Neural cell (in vitro differentiated cells): ENCODE data around the gene CPEB2. TPM values are rescaled to one million over a fixed set of nuclear protein-coding genes. Genes with fewer than 3 reads are reported as not detected.
"Not testable (repeated sequence)": the region's sequence is repeated elsewhere in the genome, so short reads cannot be mapped to it uniquely, and the experiment has no call there.

Experiments used
- H2AFZ ChIP-seq: fragments of 200-600, 300-800 bp; sonication (generic), shearing (Covaris generic); 2 replicates; pipeline ENCODE4 v1.6.0; 2014; ENCODE audit warnings: low read depth, mild to moderate bottlenecking, antibody characterized with exemption, low read length, moderate library complexity
- H3F3A ChIP-seq: fragments of 200-600 bp; shearing (Covaris generic); 2 replicates; pipeline ENCODE4 v1.6.1; 2016; ENCODE audit warnings: mild to moderate bottlenecking, moderate library complexity, mixed read lengths, antibody characterized with exemption, low read length; ENCODE audit not compliant: insufficient read depth, poor library complexity, severe bottlenecking
- H3K27ac ChIP-seq: fragments of 200-600, 300-800 bp; sonication (generic), shearing (Covaris generic); 2 replicates; pipeline ENCODE4 v1.5.1; 2014; ENCODE audit warnings: mild to moderate bottlenecking, low read length, moderate library complexity
- H3K27me3 ChIP-seq: fragments of 300-800, 200-600 bp; sonication (generic), shearing (Covaris generic); 2 replicates; pipeline ENCODE4 v1.6.0; 2014; ENCODE audit warnings: mild to moderate bottlenecking, low read depth, low read length, moderate library complexity; ENCODE audit not compliant: insufficient read depth
- H3K36me3 ChIP-seq: fragments of 300-800, 200-600 bp; sonication (generic), shearing (Covaris generic); 2 replicates; pipeline ENCODE4 v1.5.1; 2014; ENCODE audit warnings: mild to moderate bottlenecking, antibody characterized with exemption, low read length, moderate library complexity; ENCODE audit not compliant: insufficient read depth
- H3K4me2 ChIP-seq: fragments of 300-800, 200-600 bp; sonication (generic), shearing (Covaris generic); 2 replicates; pipeline ENCODE4 v1.6.0; 2014; ENCODE audit warnings: mild to moderate bottlenecking, low read length
- H3K4me3 ChIP-seq: fragments of 300-800, 200-600 bp; sonication (generic), shearing (Covaris generic); 2 replicates; pipeline ENCODE4 v1.5.1; 2014; ENCODE audit warnings: mild to moderate bottlenecking, low read length, moderate library complexity
- H3K79me2 ChIP-seq: fragments of 200-600 bp; shearing (Covaris generic); replicated peaks from 2 replicates; pipeline ENCODE4 v1.6.0; 2014; ENCODE audit warnings: mild to moderate bottlenecking, low read length, moderate library complexity; ENCODE audit not compliant: insufficient read depth
- H3K9ac ChIP-seq: fragments of 300-800, 200-600 bp; sonication (generic), shearing (Covaris generic); 2 replicates; pipeline ENCODE4 v1.6.1; 2016; ENCODE audit warnings: mild to moderate bottlenecking, low read length, mixed read lengths
- H3K9me2 ChIP-seq: fragments of 200-600 bp; shearing (Covaris generic); 2 replicates; pipeline ENCODE4 v1.6.1; 2016; ENCODE audit warnings: mild to moderate bottlenecking, low read length, mixed read lengths; ENCODE audit not compliant: insufficient read depth
- H3K9me3 ChIP-seq: fragments of 200-600, 300-800 bp; sonication (generic), shearing (Covaris generic); 2 replicates; pipeline ENCODE4 v1.6.1; 2016; ENCODE audit warnings: mild to moderate bottlenecking, mixed run types, low read length, moderate library complexity, mixed read lengths
- H4K20me1 ChIP-seq: fragments of 200-600 bp; shearing (Covaris generic); 2 replicates; pipeline ENCODE4 v1.6.1; 2016; ENCODE audit warnings: mild to moderate bottlenecking, mixed run types; ENCODE audit not compliant: insufficient read depth
- CTCF ChIP-seq: fragments of 450-650 bp; IDR thresholded peaks from 2 replicates; pipeline ENCODE4 v1.5.1; 2014; ENCODE audit warnings: antibody characterized with exemption, mild to moderate bottlenecking, moderate library complexity; ENCODE audit not compliant: poor library complexity, severe bottlenecking
- EP300 ChIP-seq: fragments of 450-650 bp; conservative IDR thresholded peaks from 2 replicates; pipeline ENCODE4 v1.6.1; 2014; ENCODE audit warnings: antibody characterized with exemption, mild to moderate bottlenecking, moderate library complexity; ENCODE audit not compliant: poor library complexity, severe bottlenecking
- EZH2 ChIP-seq: fragments of 200-600, 300-800 bp; shearing (Covaris generic), sonication (generic); IDR thresholded peaks from 2 replicates; pipeline ENCODE4 v1.6.1; 2014; ENCODE audit warnings: antibody characterized with exemption, low read length, borderline replicate concordance, mild to moderate bottlenecking; ENCODE audit not compliant: insufficient read depth, poor library complexity, severe bottlenecking
- MXI1 ChIP-seq: fragments of 450-650 bp; conservative IDR thresholded peaks from 2 replicates; pipeline ENCODE4 v1.6.1; 2014; ENCODE audit warnings: antibody characterized with exemption, mild to moderate bottlenecking; ENCODE audit not compliant: poor library complexity, severe bottlenecking
- POLR2AphosphoS5 ChIP-seq: IDR thresholded peaks from 2 replicates; pipeline ENCODE4 v1.6.1; 2012
- RAD21 ChIP-seq: fragments of 450-650 bp; conservative IDR thresholded peaks from 2 replicates; pipeline ENCODE4 v1.6.1; 2014; ENCODE audit warnings: antibody characterized with exemption, mild to moderate bottlenecking, moderate library complexity
- SMC3 ChIP-seq: fragments of 450-650 bp; conservative IDR thresholded peaks from 2 replicates; pipeline ENCODE4 v1.6.1; 2014; ENCODE audit warnings: antibody characterized with exemption, mild to moderate bottlenecking, moderate library complexity; ENCODE audit not compliant: poor library complexity
- TAF1 ChIP-seq: IDR thresholded peaks from 2 replicates; pipeline ENCODE4 v1.6.1; 2012; ENCODE audit warnings: low read depth
- polyA plus RNA-seq: library from polyadenylated mRNA; depleted of rRNA; stranded (reverse); fragments of >200 nt; gene quantifications from 2 replicates; pipeline ENCODE4 v1.2.3, GENCODE V29; 2014
- TF ChIP-seq, protein P1 (sequence below): IDR thresholded peaks from 2 replicates; pipeline ENCODE4 v1.6.1; 2012; ENCODE audit warnings: borderline replicate concordance

CPEB2 gene
- polyA plus RNA-seq, 1 donor from 2014 or later = 12.4 TPM

DNA sequence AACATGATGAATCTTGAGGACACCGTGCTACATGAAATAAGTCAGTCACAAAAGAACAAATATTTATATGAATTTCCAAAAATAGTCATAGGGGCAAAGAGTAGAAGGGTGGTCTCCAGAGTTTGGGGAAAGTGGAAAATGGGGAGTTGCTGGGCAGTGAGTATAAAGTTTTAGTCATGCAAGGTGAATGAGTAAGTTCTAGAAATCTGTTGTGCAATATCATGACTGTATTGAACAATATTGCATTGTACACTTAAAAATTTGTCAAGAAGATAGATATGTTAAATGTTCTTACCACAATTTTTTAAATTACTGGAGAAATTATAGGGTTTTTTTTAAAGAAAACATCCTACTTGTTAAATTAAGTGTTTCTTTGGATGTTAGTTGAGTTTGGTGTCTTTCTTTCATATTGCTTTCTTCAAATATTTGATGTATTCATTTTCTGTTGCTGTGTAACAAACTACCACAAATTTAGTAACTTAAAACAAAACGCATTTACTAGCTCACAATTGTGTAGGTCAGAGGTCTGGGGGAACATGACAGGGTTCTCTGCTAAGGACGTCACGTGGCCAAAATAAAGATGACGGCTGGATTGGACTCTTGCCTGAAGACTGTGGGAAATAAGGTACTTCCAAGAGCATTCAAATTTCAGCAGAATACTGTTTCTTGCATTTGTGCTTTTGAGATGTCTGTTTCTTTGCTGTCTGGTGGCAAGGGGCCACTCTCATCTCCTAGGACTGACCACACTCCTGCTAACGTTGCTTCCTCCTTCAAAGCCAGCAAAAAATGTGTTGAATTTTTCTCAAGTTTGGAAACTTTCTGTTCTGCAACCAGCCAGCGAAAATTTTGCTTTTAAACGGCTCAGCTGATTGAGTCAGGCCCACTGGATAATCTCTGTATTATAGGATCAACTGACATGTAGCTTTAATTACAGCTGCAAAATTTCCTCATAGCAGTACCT lies 76.7 kb downstream of the CPEB2 start:
- H3K9me2 ChIP-seq = no peaks in the 10 kb centered on the region
- no peaks in the 10 kb centered on the region for H3K27me3 ChIP-seq
- no peak overlapping the region for H3K4me3 ChIP-seq
- H3K9ac ChIP-seq = no peak overlapping the region
- no peak overlapping the region for H2AFZ ChIP-seq
- H4K20me1 ChIP-seq = no peaks in the 10 kb centered on the region
- no peaks in the 10 kb centered on the region for H3F3A ChIP-seq
- no peak overlapping the region for H3K27ac ChIP-seq
- H3K36me3 ChIP-seq = no peaks in the 10 kb centered on the region
- no peak overlapping the region for H3K4me2 ChIP-seq
- no peaks in the 10 kb centered on the region for H3K79me2 ChIP-seq
- H3K9me3 ChIP-seq = no peaks in the 10 kb centered on the region
- TF ChIP-seq SMC3 = no peak
- TF ChIP-seq EZH2 = no peak

DNA sequence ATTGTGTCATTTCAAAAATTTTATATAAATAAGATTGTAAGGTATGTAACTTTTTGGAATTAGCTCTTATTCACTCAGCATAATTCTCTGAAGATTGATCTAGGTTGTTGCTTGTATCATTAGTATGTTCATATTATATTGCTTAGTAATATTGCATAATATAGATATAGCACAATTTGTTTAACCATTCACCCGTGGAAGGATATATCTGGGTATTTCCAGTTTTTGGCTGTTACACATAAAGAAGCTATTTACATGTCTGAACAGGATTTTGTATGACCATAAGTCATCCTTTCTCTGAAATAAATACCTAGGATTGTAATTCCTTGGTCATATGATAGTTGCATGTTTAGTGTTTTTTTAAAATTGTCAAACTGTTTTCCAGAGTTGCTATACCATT lies 82.5 kb downstream of the CPEB2 start:
- H4K20me1 ChIP-seq = no peaks in the 10 kb centered on the region
- no peaks in the 10 kb centered on the region for H3K27me3 ChIP-seq
- TF ChIP-seq CTCF (no peak), RAD21 (no peak), TAF1 (no peak), POLR2AphosphoS5 (no peak), SMC3 (no peak), EZH2 (no peak), MXI1 (no peak), EP300 (no peak)
- TF ChIP-seq, protein P1, sequence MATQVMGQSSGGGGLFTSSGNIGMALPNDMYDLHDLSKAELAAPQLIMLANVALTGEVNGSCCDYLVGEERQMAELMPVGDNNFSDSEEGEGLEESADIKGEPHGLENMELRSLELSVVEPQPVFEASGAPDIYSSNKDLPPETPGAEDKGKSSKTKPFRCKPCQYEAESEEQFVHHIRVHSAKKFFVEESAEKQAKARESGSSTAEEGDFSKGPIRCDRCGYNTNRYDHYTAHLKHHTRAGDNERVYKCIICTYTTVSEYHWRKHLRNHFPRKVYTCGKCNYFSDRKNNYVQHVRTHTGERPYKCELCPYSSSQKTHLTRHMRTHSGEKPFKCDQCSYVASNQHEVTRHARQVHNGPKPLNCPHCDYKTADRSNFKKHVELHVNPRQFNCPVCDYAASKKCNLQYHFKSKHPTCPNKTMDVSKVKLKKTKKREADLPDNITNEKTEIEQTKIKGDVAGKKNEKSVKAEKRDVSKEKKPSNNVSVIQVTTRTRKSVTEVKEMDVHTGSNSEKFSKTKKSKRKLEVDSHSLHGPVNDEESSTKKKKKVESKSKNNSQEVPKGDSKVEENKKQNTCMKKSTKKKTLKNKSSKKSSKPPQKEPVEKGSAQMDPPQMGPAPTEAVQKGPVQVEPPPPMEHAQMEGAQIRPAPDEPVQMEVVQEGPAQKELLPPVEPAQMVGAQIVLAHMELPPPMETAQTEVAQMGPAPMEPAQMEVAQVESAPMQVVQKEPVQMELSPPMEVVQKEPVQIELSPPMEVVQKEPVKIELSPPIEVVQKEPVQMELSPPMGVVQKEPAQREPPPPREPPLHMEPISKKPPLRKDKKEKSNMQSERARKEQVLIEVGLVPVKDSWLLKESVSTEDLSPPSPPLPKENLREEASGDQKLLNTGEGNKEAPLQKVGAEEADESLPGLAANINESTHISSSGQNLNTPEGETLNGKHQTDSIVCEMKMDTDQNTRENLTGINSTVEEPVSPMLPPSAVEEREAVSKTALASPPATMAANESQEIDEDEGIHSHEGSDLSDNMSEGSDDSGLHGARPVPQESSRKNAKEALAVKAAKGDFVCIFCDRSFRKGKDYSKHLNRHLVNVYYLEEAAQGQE = no peak
- no peak overlapping the region for H3K4me2 ChIP-seq
- no peaks in the 10 kb centered on the region for H3K36me3 ChIP-seq
- no peak overlapping the region for H2AFZ ChIP-seq
- H3K27ac ChIP-seq = no peak overlapping the region
- H3K9me2 ChIP-seq = no peaks in the 10 kb centered on the region
- no peaks in the 10 kb centered on the region for H3K9me3 ChIP-seq
- H3F3A ChIP-seq = no peaks in the 10 kb centered on the region
- no peak overlapping the region for H3K9ac ChIP-seq
- H3K79me2 ChIP-seq = no peaks in the 10 kb centered on the region
- no peak overlapping the region for H3K4me3 ChIP-seq

GRCh38 chr4:15085762-15086161 lies 83.5 kb downstream of the CPEB2 start:
- H4K20me1 ChIP-seq, H3K79me2 ChIP-seq, H3K4me2 ChIP-seq, H2AFZ ChIP-seq, H3K4me3 ChIP-seq, H3K9me3 ChIP-seq, H3K36me3 ChIP-seq, H3F3A ChIP-seq, H3K27ac ChIP-seq, H3K9ac ChIP-seq, H3K27me3 ChIP-seq, H3K9me2 ChIP-seq: not testable (repeated sequence)

DNA sequence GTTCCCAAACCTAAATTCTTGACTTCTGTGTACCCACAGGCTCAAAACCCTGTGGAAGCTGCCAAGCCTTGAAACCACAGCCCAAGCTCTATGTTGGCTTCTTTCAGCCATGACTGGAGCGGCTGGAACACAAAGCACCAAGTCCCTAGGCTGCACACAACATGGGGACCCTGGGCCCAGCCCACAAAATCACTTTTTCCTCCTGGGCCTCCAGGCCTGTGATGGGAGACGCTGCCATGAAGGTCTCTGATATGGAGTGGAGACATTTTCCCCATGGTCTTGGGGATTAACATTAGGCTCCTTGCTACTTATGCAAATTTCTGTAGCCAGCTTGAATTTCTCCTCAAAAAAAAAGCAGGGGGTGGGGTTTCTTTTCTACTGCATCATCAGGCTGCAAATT lies 84.0 kb downstream of the CPEB2 start:
- not testable (repeated sequence) for H3K27ac ChIP-seq, H3F3A ChIP-seq, H3K4me2 ChIP-seq, H3K9me3 ChIP-seq, H3K9me2 ChIP-seq, H3K36me3 ChIP-seq, H3K79me2 ChIP-seq, H3K27me3 ChIP-seq, H2AFZ ChIP-seq, H4K20me1 ChIP-seq, H3K9ac ChIP-seq, H3K4me3 ChIP-seq
